Stimulated activated CD8-positive, alpha-beta memory T cell treated with anti-CD3 and anti-CD28 coated beads, Interleukin-2, amount 100 ng/mL, for 1 hour (primary cell): Measurements from ENCODE around the gene GJB5.

Experiments
- DNase-seq, 2 donors: peaks; one replicate each; pipeline ENCODE4 v3.0.0-alpha.2; 2020; ENCODE audit warnings: low read depth in 2 of 2

The GJB5 gene

GRCh38 chr1:34794790-34795180 is 39.9 kb downstream of the GJB5 start:
- no peak for DNase-seq

DNA sequence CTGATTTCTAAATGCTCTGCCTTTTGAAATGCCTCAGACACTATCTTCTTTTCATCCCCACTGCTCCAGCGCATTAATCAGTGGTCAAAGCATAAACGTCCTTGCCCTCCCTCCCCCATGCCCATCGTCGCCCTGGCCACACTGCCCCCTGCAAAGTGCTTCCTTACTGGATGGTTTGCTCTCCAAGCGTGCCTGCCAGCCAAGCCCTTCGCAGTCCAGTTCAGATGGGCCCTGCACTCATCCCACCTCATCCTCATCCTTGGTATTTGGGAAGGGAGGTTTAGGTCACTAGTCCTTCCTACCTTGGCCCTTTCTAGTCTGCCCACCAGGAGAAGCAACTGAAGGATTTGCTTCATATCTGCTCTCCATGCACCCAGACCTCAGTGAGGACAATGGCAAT is 41.1 kb downstream of the GJB5 start:
- DNase-seq: no peak

GRCh38 chr1:34796990-34797389 is 42.1 kb downstream of the GJB5 start:
- no peak for DNase-seq

DNA sequence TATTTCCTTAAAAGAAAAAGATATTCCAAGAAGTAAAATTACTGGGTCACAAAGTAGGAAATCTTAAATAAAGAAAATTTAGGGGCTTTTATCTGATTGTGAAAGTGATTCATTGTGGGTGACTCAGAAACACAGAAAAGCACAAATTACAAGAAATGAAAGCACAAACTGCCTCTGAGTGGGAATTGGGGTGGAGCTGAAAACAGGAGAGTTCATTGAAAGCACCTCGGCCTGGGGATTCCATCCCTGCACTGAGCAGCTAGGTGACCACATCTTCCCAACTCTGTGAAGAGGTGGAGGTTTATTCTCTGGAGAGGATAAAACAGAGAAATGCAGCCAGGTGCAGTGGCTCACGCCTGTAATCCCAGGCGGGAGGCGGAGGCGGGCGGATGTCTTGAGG is 45.4 kb downstream of the GJB5 start:
- no peak for DNase-seq

DNA sequence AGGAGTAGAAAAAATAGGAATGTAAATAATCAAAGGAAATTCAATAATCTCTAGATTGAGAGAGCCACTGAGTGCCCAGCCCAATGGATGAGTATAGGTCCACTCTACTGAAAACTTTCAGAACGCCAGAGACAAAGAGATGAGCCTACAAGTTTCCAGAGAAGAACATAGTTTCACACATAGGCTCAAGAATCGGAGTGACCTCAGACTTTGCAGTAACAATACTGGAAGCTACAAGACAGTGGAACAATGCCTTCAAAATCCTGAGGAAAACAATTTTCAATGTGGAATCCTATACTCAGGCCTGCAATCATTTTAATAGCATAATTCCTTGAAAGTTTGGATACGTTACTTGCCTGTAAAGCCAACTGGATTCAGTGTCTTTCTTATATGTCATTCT is 48.9 kb downstream of the GJB5 start:
- DNase-seq: no peak

- no peak for DNase-seq
Observed at GRCh38 chr1:34806396-34806795, 51.5 kb downstream of the GJB5 start.
